Endothelial cell of umbilical vein (primary cell): ENCODE measurements around the gene MTG1. TPM values are rescaled to one million over a fixed set of nuclear protein-coding genes. Genes with fewer than 3 reads are reported as not detected.

Source experiments
- BruUV-seq: library from RNA; stranded (reverse); fragments of 400-500 nt; replicated peaks from 2 replicates; lab custom pipeline; 2021; lab: Mats Ljungman, UMichigan
- CTCF ChIA-PET: fragments of 300-600, 350-600 bp; sonication (Branson Sonifier 250); formaldehyde crosslinking; loops from one replicate; lab custom pipeline; 2021; ENCODE audit warnings: antibody characterized with exemption, inconsistent platforms; lab: Charles Lee
- POLR2A ChIA-PET: fragments of 300-600, 350-600 bp; sonication (Branson Sonifier 250); formaldehyde crosslinking; loops from one replicate; lab custom pipeline; 2021; ENCODE audit warnings: antibody characterized with exemption, inconsistent platforms; lab: Charles Lee
- DNase-seq: peaks from one replicate; pipeline ENCODE4 v3.0.0-alpha.2; 2011; ENCODE audit warnings: low read depth, low spot score
- FAIRE-seq: peaks from 2 replicates; lab custom pipeline; 2011; peaks lifted over from hg19 to GRCh38; lab: Jason Lieb, UNC
- H2AFZ ChIP-seq: 2 replicates; pipeline ENCODE4 v1.6.0; 2012; ENCODE audit warnings: low read depth, low read length, control low read depth, inconsistent platforms
- H3K27ac ChIP-seq: 2 replicates; pipeline ENCODE4 v1.5.1; 2011; ENCODE audit warnings: low read depth, mild to moderate bottlenecking, control low read depth, low read length, moderate library complexity; ENCODE audit not compliant: insufficient read depth
- H3K27me3 ChIP-seq, 2 experiments: 2 replicates each; pipeline versions ENCODE4 v1.6.0 to v1.6.1; 2011; ENCODE audit warnings: low read length in 2 of 2, mixed read lengths in 1 of 2; ENCODE audit not compliant: control insufficient read depth in 2 of 2, insufficient read depth in 2 of 2
- H3K36me3 ChIP-seq, 2 experiments: 2 replicates in 1 of 2; 3 replicates in 1 of 2; pipeline ENCODE4 v1.5.1; 2011; ENCODE audit warnings: low read length in 2 of 2, mild to moderate bottlenecking in 1 of 2, moderate library complexity in 1 of 2; ENCODE audit not compliant: control insufficient read depth in 2 of 2, insufficient read depth in 2 of 2; ENCODE audit errors: extremely low read depth in 1 of 2
- H3K4me1 ChIP-seq: 3 replicates; pipeline ENCODE4 v1.5.1; 2011; ENCODE audit warnings: mild to moderate bottlenecking, low read length; ENCODE audit not compliant: control insufficient read depth, insufficient read depth; ENCODE audit errors: extremely low read depth
- H3K4me2 ChIP-seq: 2 replicates; pipeline ENCODE4 v1.6.1; 2011; ENCODE audit warnings: low read length, control low read depth, mixed read lengths; ENCODE audit not compliant: insufficient read depth
- H3K4me3 ChIP-seq, 3 experiments: fragments of 200-600 bp in 1 of 3; sonication (generic), shearing (Covaris generic) in 1 of 3; replicated peaks in 1 of 3; 2 replicates each; pipeline ENCODE4 v1.5.1; 2011 to 2016; ENCODE audit warnings: control low read depth in 3 of 3, low read length in 3 of 3, mild to moderate bottlenecking in 2 of 3, inconsistent platforms in 1 of 3, low read depth in 1 of 3, moderate library complexity in 1 of 3; ENCODE audit not compliant: insufficient read depth in 1 of 3
- H3K79me2 ChIP-seq: 2 replicates; pipeline ENCODE4 v1.6.0; 2012; ENCODE audit warnings: low read length, inconsistent platforms; ENCODE audit not compliant: control insufficient read depth, insufficient read depth
- H3K9ac ChIP-seq: replicated peaks from 2 replicates; pipeline ENCODE3; 2011; ENCODE audit warnings: low read length, control low read depth; ENCODE audit not compliant: insufficient read depth; ENCODE audit errors: extremely low read depth
- H3K9me1 ChIP-seq: replicated peaks from 3 replicates; pipeline ENCODE4 v1.6.0; 2011; ENCODE audit warnings: mild to moderate bottlenecking, low read length; ENCODE audit not compliant: control insufficient read depth, insufficient read depth; ENCODE audit errors: extremely low read depth
- H3K9me3 ChIP-seq: replicated peaks from 2 replicates; pipeline ENCODE4 v1.5.1; 2012; ENCODE audit warnings: low read length, inconsistent platforms; ENCODE audit not compliant: control insufficient read depth, insufficient read depth
- H4K20me1 ChIP-seq: replicated peaks from 2 replicates; pipeline ENCODE3; 2011; ENCODE audit warnings: mild to moderate bottlenecking, low read length; ENCODE audit not compliant: control insufficient read depth, insufficient read depth; ENCODE audit errors: extremely low read depth
- EZH2 ChIP-seq: IDR thresholded peaks from 2 replicates; pipeline ENCODE4 v1.6.1; 2012; ENCODE audit warnings: borderline replicate concordance, low read depth, mild to moderate bottlenecking, moderate library complexity, low read length, inconsistent platforms; ENCODE audit not compliant: severe bottlenecking
- FOS ChIP-seq: IDR thresholded peaks from 2 replicates; pipeline ENCODE4 v1.6.1; 2011; ENCODE audit warnings: mild to moderate bottlenecking, low read length, moderate library complexity, borderline replicate concordance; ENCODE audit not compliant: insufficient read depth
- GATA2 ChIP-seq: IDR thresholded peaks from 2 replicates; pipeline ENCODE4 v1.7.0; 2011; ENCODE audit warnings: low read depth, mild to moderate bottlenecking, moderate library complexity, mixed read lengths, low read length; ENCODE audit not compliant: insufficient read length, insufficient read depth
- JUN ChIP-seq: IDR thresholded peaks from 2 replicates; pipeline ENCODE4 v1.6.1; 2011; ENCODE audit warnings: borderline replicate concordance, low read depth; ENCODE audit not compliant: insufficient read length, insufficient read depth
- MYC ChIP-seq: IDR thresholded peaks from one replicate; pipeline ENCODE4 v1.6.1; 2011; ENCODE audit warnings: mild to moderate bottlenecking, low read depth, low read length
- POLR2A ChIP-seq: IDR thresholded peaks from 2 replicates; pipeline ENCODE4 v1.6.1; 2012; ENCODE audit warnings: low read depth, mild to moderate bottlenecking, control low read depth, low read length
- POLR2AphosphoS5 ChIP-seq: IDR thresholded peaks from 2 replicates; pipeline ENCODE4 v1.6.1; 2012; ENCODE audit warnings: low read depth, mild to moderate bottlenecking, control low read depth, low read length, moderate library complexity; ENCODE audit not compliant: insufficient read depth
- dilution Hi-C: fragments of 300-500 bp; cut with MboI; formaldehyde crosslinking; loops from one replicate; pipeline ENCODE4 v1.15.0; 2019; ENCODE audit warnings: low sequenced_read_pairs; ENCODE audit not compliant: extremely low pct_ligation_motif_present
- intact Hi-C: fragments of 100-400 bp; cut with micrococcal nuclease; formaldehyde crosslinking; loops from one replicate; pipeline ENCODE4 v1.10.0; 2022
- polyA plus RNA-seq, 4 experiments: library from polyadenylated mRNA; depleted of rRNA in 3 of 4; stranded (reverse) in 3 of 4; unstranded in 1 of 4; fragments of >200 nt; gene quantifications; 2 replicates each; pipeline versions ENCODE4 v1.2.1 to v1.2.3, GENCODE V29; 2011 to 2012; ENCODE audit warnings: missing spikeins in 1 of 4
- total RNA-seq: library from RNA; stranded (reverse); gene quantifications from 2 replicates; pipeline ENCODE4 v1.2.3, GENCODE V29; 2021
- TF ChIP-seq, protein P1 (sequence below), 2 donors: IDR thresholded peaks; 1 replicate in 1 of 2; 2 replicates in 1 of 2; pipeline ENCODE4 v1.5.1; 2011; ENCODE audit warnings: low read length in 2 of 2, mild to moderate bottlenecking in 2 of 2, moderate library complexity in 2 of 2, control low read depth in 1 of 2, inconsistent platforms in 1 of 2, low read depth in 1 of 2; ENCODE audit not compliant: insufficient read depth in 1 of 2; ENCODE audit errors: extremely low read depth in 1 of 2
- TF ChIP-seq, protein P2 (sequence below): IDR thresholded peaks from 2 replicates; pipeline ENCODE4 v1.6.1; 2011; ENCODE audit not compliant: insufficient read depth, insufficient read length

Gene MTG1
- total and polyA plus RNA-seq, 2 donors (not counting 3 experiments of a cell fraction or from before 2014, with no cell fraction given), result 66.5 to 91.6 TPM

DNA sequence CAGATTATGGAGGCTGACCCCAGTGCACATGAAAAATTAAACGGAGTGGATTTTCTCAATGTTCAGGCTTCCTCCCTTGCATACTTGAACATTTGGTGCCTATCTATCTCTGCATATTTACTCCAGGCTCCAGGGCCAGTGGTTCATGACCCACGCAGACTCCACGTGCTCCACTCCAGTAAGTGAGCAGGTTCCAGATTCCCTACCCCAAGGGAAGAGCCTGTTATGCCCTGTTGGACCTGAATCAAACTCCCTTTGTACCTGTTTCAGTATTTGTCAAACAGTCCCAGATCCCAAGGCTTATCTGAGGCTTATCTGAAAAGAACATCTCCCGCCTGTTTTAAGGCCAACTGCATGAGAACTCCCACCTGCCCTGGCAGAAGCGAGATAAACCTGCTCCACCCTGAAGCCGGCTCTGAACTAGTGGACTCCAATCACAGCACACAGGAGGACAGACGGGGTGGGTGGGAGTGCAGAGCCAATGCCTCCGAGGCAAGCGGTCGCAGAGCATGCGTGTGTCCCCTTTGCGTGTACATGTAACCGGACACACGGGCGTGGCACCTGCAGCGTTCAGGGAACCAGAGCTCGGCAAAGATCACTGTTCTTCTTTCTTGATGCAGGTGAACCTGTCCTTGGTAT, 33.9 kb upstream of the MTG1 start:
- TF ChIP-seq EZH2, result no peak
- TF ChIP-seq POLR2AphosphoS5, result no peak
- no peak for TF ChIP-seq GATA2
- TF ChIP-seq POLR2A, result no peak
- no peak for TF ChIP-seq FOS
- TF ChIP-seq, protein P1, sequence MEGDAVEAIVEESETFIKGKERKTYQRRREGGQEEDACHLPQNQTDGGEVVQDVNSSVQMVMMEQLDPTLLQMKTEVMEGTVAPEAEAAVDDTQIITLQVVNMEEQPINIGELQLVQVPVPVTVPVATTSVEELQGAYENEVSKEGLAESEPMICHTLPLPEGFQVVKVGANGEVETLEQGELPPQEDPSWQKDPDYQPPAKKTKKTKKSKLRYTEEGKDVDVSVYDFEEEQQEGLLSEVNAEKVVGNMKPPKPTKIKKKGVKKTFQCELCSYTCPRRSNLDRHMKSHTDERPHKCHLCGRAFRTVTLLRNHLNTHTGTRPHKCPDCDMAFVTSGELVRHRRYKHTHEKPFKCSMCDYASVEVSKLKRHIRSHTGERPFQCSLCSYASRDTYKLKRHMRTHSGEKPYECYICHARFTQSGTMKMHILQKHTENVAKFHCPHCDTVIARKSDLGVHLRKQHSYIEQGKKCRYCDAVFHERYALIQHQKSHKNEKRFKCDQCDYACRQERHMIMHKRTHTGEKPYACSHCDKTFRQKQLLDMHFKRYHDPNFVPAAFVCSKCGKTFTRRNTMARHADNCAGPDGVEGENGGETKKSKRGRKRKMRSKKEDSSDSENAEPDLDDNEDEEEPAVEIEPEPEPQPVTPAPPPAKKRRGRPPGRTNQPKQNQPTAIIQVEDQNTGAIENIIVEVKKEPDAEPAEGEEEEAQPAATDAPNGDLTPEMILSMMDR (IDR thresholded peaks at IDR 0.05; ENCODE audit: extremely low read depth in 1 of 2, insufficient read depth in 1 of 2, low read depth in 1 of 2, low read length in 2 of 2), result no peak
- TF ChIP-seq MYC, result no peak
- no peak for TF ChIP-seq JUN
- TF ChIP-seq, protein P2, sequence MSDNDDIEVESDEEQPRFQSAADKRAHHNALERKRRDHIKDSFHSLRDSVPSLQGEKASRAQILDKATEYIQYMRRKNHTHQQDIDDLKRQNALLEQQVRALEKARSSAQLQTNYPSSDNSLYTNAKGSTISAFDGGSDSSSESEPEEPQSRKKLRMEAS, result no peak
- no peaks in the 10 kb centered on the region for H3K9me3 ChIP-seq
- no peak overlapping the region for H3K4me2 ChIP-seq
- POLR2A ChIA-PET, result interaction anchor here (0.6 kb wide), 1 partner anchor 13 kb away, joined by 4 read pairs; the partner anchor contains the start of gene PRAP1
- DNase-seq, result no peak
- H3K27ac ChIP-seq, result no peak overlapping the region
- intact Hi-C loops, result no loop called here
- peaks cover 3% of the 10 kb centered on the region for H3K4me1 ChIP-seq
- H3K36me3 ChIP-seq, result peaks cover 0 to 12% of the 10 kb centered on the region in 2 experiments
- no peak overlapping the region for H3K9ac ChIP-seq
- H3K79me2 ChIP-seq, result no peaks in the 10 kb centered on the region
- H2AFZ ChIP-seq, result no peak overlapping the region
- no peaks in the 10 kb centered on the region for H4K20me1 ChIP-seq
- H3K9me1 ChIP-seq, result no peaks in the 10 kb centered on the region
- no TSS peak for BruUV-seq
- no peak for FAIRE-seq
- H3K27me3 ChIP-seq, result no peaks in the 10 kb centered on the region
- H3K4me3 ChIP-seq, result no peak overlapping the region
- dilution Hi-C loops, result no loop called here
- CTCF ChIA-PET, result no interaction called here
